ENCODE measurements around the gene PCBD2. TPM values are rescaled to one million over a fixed set of nuclear protein-coding genes. Genes with fewer than 3 reads are reported as not detected.
A peak's percentile ranks its signal among the peaks of the same experiment; 100 is the strongest.

PCBD2 gene
- total RNA-seq, 1 donor from 2014 or later, result 10.5 TPM

DNA sequence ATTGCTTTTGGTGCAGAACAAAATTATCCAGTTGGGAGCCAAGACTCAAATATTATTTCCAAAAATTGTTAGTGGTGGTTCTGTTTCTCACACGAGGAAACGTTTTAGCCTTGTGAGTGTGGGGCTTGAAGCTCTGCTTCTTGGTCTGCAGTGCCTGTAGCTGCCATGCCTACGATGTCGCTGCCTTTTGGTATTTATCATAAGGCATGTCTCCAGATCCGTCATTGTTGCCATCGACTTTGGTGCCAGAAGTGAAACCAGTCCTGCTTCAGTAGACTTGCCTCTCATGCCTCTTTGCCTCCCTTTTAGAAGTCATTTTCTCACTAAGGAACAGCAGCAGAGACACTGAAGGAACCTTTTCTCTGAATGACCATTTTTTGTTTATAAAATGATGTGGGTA, 33.1 kb downstream of the PCBD2 start:
- no peaks in the 10 kb centered on the region for H3K27me3 Mint-ChIP-seq
- H3K36me3 Mint-ChIP-seq, result peaks cover 9% of the 10 kb centered on the region
- H3K4me3 Mint-ChIP-seq, result no peak overlapping the region
- H3K9me3 Mint-ChIP-seq, result no peaks in the 10 kb centered on the region
- peaks cover 12% of the 10 kb centered on the region for H3K4me1 Mint-ChIP-seq (ENCODE audit: unreplicated experiment)
- no peak overlapping the region for H3K27ac Mint-ChIP-seq
- TF ChIP-seq, protein P1, sequence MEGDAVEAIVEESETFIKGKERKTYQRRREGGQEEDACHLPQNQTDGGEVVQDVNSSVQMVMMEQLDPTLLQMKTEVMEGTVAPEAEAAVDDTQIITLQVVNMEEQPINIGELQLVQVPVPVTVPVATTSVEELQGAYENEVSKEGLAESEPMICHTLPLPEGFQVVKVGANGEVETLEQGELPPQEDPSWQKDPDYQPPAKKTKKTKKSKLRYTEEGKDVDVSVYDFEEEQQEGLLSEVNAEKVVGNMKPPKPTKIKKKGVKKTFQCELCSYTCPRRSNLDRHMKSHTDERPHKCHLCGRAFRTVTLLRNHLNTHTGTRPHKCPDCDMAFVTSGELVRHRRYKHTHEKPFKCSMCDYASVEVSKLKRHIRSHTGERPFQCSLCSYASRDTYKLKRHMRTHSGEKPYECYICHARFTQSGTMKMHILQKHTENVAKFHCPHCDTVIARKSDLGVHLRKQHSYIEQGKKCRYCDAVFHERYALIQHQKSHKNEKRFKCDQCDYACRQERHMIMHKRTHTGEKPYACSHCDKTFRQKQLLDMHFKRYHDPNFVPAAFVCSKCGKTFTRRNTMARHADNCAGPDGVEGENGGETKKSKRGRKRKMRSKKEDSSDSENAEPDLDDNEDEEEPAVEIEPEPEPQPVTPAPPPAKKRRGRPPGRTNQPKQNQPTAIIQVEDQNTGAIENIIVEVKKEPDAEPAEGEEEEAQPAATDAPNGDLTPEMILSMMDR (conservative IDR thresholded peaks at IDR 0.05), result no peak
- no peak for DNase-seq (ENCODE audit: extremely low spot score, unreplicated experiment)

GRCh38 chr5:134939500-134939899, 34.6 kb downstream of the PCBD2 start:
- DNase-seq (ENCODE audit: extremely low spot score, unreplicated experiment), result no peak
- Mint-ChIP-seq H3K4me3 (no peak overlapping the region), H3K36me3 (peaks cover 9% of the 10 kb centered on the region), H3K4me1 (ENCODE audit: unreplicated experiment) (peaks cover 20% of the 10 kb centered on the region), H3K27me3 (no peaks in the 10 kb centered on the region), H3K9me3 (no peaks in the 10 kb centered on the region), H3K27ac (no peak overlapping the region)
- TF ChIP-seq, protein P1 (conservative IDR thresholded peaks at IDR 0.05), result no peak

- Mint-ChIP-seq H3K27ac (no peak overlapping the region), H3K9me3 (no peaks in the 10 kb centered on the region), H3K4me3 (no peak overlapping the region), H3K4me1 (ENCODE audit: unreplicated experiment) (peaks cover 11% of the 10 kb centered on the region), H3K27me3 (no peaks in the 10 kb centered on the region), H3K36me3 (peaks cover 9% of the 10 kb centered on the region)
- TF ChIP-seq, protein P1 (conservative IDR thresholded peaks at IDR 0.05), result no peak
- DNase-seq (ENCODE audit: extremely low spot score, unreplicated experiment), result no peak
Observed at GRCh38 chr5:134943547-134943946, 38.6 kb downstream of the PCBD2 start.

GRCh38 chr5:134944630-134945029, 39.7 kb downstream of the PCBD2 start:
- H3K27ac Mint-ChIP-seq, result no peak overlapping the region
- peaks cover 9% of the 10 kb centered on the region for H3K36me3 Mint-ChIP-seq
- peak overlapping the region; percentile 25 for H3K4me3 Mint-ChIP-seq
- H3K9me3 Mint-ChIP-seq, result no peaks in the 10 kb centered on the region
- no peak for DNase-seq (ENCODE audit: extremely low spot score, unreplicated experiment)
- TF ChIP-seq, protein P1 (conservative IDR thresholded peaks at IDR 0.05), result no peak
- H3K4me1 Mint-ChIP-seq (ENCODE audit: unreplicated experiment), result peaks cover 11% of the 10 kb centered on the region
- no peaks in the 10 kb centered on the region for H3K27me3 Mint-ChIP-seq

DNA sequence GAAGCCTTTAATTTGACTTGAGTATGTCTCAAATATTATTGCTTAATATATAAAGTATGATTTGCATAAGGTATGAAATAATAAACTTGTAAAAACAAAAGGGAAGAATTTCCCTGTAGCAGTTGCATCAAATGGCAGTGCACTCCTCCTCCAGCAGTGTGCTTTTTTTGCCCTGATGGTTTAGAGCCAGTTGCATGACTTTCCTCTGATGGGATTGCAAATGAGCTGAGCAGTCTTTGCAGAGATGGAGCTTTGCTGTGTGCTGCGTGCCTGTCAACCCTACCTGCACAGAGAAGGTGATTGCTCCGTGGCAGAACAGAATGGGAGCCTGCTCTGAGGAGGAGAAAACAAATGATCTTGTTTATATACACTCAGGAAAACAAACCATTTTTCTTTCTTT, 40.1 kb downstream of the PCBD2 start:
- TF ChIP-seq, protein P1 (conservative IDR thresholded peaks at IDR 0.05), result no peak
- H3K4me3 Mint-ChIP-seq, result no peak overlapping the region
- H3K27ac Mint-ChIP-seq, result no peak overlapping the region
- H3K4me1 Mint-ChIP-seq (ENCODE audit: unreplicated experiment), result peaks cover 11% of the 10 kb centered on the region
- H3K27me3 Mint-ChIP-seq, result no peaks in the 10 kb centered on the region
- peaks cover 6% of the 10 kb centered on the region for H3K36me3 Mint-ChIP-seq
- no peak for DNase-seq (ENCODE audit: extremely low spot score, unreplicated experiment)
- H3K9me3 Mint-ChIP-seq, result no peaks in the 10 kb centered on the region

DNA sequence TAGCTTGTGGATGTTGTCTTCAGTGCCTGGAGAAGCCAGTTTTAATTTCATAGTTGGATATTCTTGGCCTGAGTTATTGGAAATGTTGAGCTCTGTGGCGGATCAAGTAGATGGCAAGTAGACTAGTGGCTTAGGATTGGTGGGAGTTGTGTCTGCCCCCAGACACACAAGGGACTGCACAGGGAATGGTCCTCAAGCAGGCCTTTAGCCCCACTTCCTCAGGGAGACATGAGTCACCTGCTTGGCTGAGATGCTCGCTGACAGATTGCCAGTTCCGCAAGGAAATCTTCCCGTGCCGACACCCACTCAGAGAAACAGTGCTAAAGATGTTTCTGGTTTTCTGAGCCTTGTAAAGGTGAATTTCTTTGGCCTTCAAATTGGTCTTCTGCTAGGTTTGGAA, 44.0 kb downstream of the PCBD2 start:
- H3K9me3 Mint-ChIP-seq, result no peaks in the 10 kb centered on the region
- H3K4me1 Mint-ChIP-seq (ENCODE audit: unreplicated experiment), result peaks cover 9% of the 10 kb centered on the region
- no peak overlapping the region for H3K27ac Mint-ChIP-seq
- TF ChIP-seq, protein P1 (conservative IDR thresholded peaks at IDR 0.05), result no peak
- no peak for DNase-seq (ENCODE audit: extremely low spot score, unreplicated experiment)
- no peaks in the 10 kb centered on the region for H3K27me3 Mint-ChIP-seq
- H3K4me3 Mint-ChIP-seq, result no peak overlapping the region
- H3K36me3 Mint-ChIP-seq, result no peaks in the 10 kb centered on the region
